Suppressor macrophage treated with lipopolysaccharide for 1 hour (primary cell): ENCODE measurements around the gene TM7SF2.

Source experiments
- DNase-seq, 3 donors: peaks; one replicate each; pipeline ENCODE4 v3.0.0-alpha.2; 2020 to 2022

The TM7SF2 gene

GRCh38 chr11:65090628-65091027 is 21.0 kb upstream of the TM7SF2 start:
- no peak for DNase-seq

- DNase-seq, result no peak
These were observed 16.2 kb upstream of the TM7SF2 start for GRCh38 chr11:65095427-65095826.

GRCh38 chr11:65095974-65096806 is 15.5 kb upstream of the TM7SF2 start, which contains the start of gene VPS51:
VPS51 (plus strand) TSS chr11:65096214; CDS start chr11:65096251, 37 bp downstream.
- DNase-seq, result peak; percentile 91 to 94 (median 92)

GRCh38 chr11:65096926-65097325 is 14.7 kb upstream of the TM7SF2 start:
- DNase-seq, result no peak

- no peak for DNase-seq
These were observed 10.9 kb upstream of the TM7SF2 start for GRCh38 chr11:65100674-65101350.

GRCh38 chr11:65102142-65103095 is 9.3 kb upstream of the TM7SF2 start:
- no peak for DNase-seq

- DNase-seq, result no peak
These were observed 8.2 kb upstream of the TM7SF2 start for GRCh38 chr11:65103476-65103875.

GRCh38 chr11:65104628-65105027 is 7.0 kb upstream of the TM7SF2 start:
- DNase-seq, result no peak

GRCh38 chr11:65107078-65107477 is 4.6 kb upstream of the TM7SF2 start:
- DNase-seq, result no peak

GRCh38 chr11:65107751-65108468 is 3.8 kb upstream of the TM7SF2 start:
- DNase-seq, result no peak

- DNase-seq, result no peak
These were observed 3.1 kb upstream of the TM7SF2 start for GRCh38 chr11:65108469-65109123.

- DNase-seq, result no peak
These were observed 2.2 kb upstream of the TM7SF2 start for GRCh38 chr11:65109231-65110198.

- peak; percentile 89 to 95 (median 93) for DNase-seq
These were observed 1.3 kb upstream of the TM7SF2 start for GRCh38 chr11:65110354-65110861.

GRCh38 chr11:65111159-65111743 is 421 bp upstream of the TM7SF2 start:
- DNase-seq, result no peak

GRCh38 chr11:65112546-65113360 is 1.1 kb downstream of the TM7SF2 start:
- peak; percentile 65 to 86 (median 70) for DNase-seq

- no peak for DNase-seq
These were observed 1.7 kb downstream of the TM7SF2 start for GRCh38 chr11:65113361-65113756.

- DNase-seq, result no peak
These were observed 2.2 kb downstream of the TM7SF2 start for GRCh38 chr11:65113839-65114238.

- no peak for DNase-seq
These were observed 3.0 kb downstream of the TM7SF2 start for GRCh38 chr11:65114538-65115171.
